ENCODE measurements around the gene BTF3L4.

DNA sequence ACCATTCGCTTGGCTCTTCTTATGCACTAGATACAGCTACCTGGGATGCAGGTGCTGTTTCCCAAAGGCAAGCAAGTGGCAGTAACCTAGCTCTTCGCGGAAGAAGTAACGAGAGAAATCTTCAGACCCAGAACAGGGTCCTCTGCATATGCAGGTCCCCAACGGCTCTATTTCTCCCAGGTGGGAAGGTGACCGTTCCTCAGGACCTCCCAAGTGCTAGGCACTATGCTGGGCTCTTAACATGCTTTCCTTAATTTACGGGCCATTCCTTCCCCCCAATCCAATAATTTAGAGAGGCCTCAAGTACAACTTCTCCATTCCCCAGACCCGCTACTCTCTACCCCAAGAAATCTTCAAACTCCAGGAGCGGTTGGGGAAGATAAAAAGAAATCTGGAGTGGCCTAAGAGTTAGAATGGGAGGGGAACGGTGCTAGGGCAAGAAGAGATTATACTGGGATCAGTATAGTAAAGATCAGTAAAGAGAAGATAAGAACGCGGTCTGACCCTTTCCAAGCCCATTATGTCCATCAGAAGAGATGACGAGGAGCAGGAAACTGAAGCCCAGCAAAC is 1.5 kb upstream of the BTF3L4 start:
- TF ChIP-seq, protein P1, sequence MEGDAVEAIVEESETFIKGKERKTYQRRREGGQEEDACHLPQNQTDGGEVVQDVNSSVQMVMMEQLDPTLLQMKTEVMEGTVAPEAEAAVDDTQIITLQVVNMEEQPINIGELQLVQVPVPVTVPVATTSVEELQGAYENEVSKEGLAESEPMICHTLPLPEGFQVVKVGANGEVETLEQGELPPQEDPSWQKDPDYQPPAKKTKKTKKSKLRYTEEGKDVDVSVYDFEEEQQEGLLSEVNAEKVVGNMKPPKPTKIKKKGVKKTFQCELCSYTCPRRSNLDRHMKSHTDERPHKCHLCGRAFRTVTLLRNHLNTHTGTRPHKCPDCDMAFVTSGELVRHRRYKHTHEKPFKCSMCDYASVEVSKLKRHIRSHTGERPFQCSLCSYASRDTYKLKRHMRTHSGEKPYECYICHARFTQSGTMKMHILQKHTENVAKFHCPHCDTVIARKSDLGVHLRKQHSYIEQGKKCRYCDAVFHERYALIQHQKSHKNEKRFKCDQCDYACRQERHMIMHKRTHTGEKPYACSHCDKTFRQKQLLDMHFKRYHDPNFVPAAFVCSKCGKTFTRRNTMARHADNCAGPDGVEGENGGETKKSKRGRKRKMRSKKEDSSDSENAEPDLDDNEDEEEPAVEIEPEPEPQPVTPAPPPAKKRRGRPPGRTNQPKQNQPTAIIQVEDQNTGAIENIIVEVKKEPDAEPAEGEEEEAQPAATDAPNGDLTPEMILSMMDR (conservative IDR thresholded peaks at IDR 0.05; ENCODE audit: low read depth, low read length): no peak
- TF ChIP-seq EZH2phosphoT487 (IDR thresholded peaks at IDR 0.05; ENCODE audit: borderline replicate concordance, low read length) (no peak), EZH2 (IDR thresholded peaks at IDR 0.05; ENCODE audit: low read length, unreplicated experiment) (no peak)
